ENCODE measurements around the gene OTOL1. TPM values are rescaled to one million over a fixed set of nuclear protein-coding genes. Genes with fewer than 3 reads are reported as not detected.

Gene OTOL1
- total RNA-seq, result not detected in 2 replicates

GRCh38 chr3:161496508-161496907, at the start of gene OTOL1:
OTOL1 (plus strand) TSS chr3:161496808; CDS start chr3:161496808, 0 bp downstream.
- no peak for DNase-seq (ENCODE audit: low read depth)
- Histone ChIP-seq H3K4me3 (ENCODE audit: low read depth, low read length) (no peak within 1 kb of the TSS), H3K36me3 (ENCODE audit: control insufficient read depth, insufficient read depth, low read length) (no peaks in the 10 kb centered on the region), H3K27me3 (ENCODE audit: control insufficient read depth, insufficient read depth, low read length) (no peaks in the 10 kb centered on the region)
- TF ChIP-seq CTCF (IDR thresholded peaks at IDR 0.05; ENCODE audit: insufficient read depth, low read length, poor library complexity, severe bottlenecking), result no peak

GRCh38 chr3:161449785-161450184, 46.8 kb upstream of the OTOL1 start:
- H3K27me3 ChIP-seq (ENCODE audit: control insufficient read depth, insufficient read depth, low read length), result no peaks in the 10 kb centered on the region
- no peak for TF ChIP-seq CTCF (IDR thresholded peaks at IDR 0.05; ENCODE audit: insufficient read depth, low read length, poor library complexity, severe bottlenecking)
- DNase-seq (ENCODE audit: low read depth), result no peak
- no peak overlapping the region for H3K4me3 ChIP-seq (ENCODE audit: low read depth, low read length)
- H3K36me3 ChIP-seq (ENCODE audit: control insufficient read depth, insufficient read depth, low read length), result no peaks in the 10 kb centered on the region

GRCh38 chr3:161452179-161452578, 44.4 kb upstream of the OTOL1 start:
- Histone ChIP-seq H3K36me3 (ENCODE audit: control insufficient read depth, insufficient read depth, low read length) (no peaks in the 10 kb centered on the region), H3K27me3 (ENCODE audit: control insufficient read depth, insufficient read depth, low read length) (no peaks in the 10 kb centered on the region), H3K4me3 (ENCODE audit: low read depth, low read length) (no peak overlapping the region)
- DNase-seq (ENCODE audit: low read depth), result no peak
- no peak for TF ChIP-seq CTCF (IDR thresholded peaks at IDR 0.05; ENCODE audit: insufficient read depth, low read length, poor library complexity, severe bottlenecking)

- Histone ChIP-seq H3K36me3 (ENCODE audit: control insufficient read depth, insufficient read depth, low read length) (no peaks in the 10 kb centered on the region), H3K4me3 (ENCODE audit: low read depth, low read length) (no peak overlapping the region), H3K27me3 (ENCODE audit: control insufficient read depth, insufficient read depth, low read length) (no peaks in the 10 kb centered on the region)
- DNase-seq (ENCODE audit: low read depth), result no peak
- TF ChIP-seq CTCF (IDR thresholded peaks at IDR 0.05; ENCODE audit: insufficient read depth, low read length, poor library complexity, severe bottlenecking), result no peak
Measured at GRCh38 chr3:161454615-161455014, 42.0 kb upstream of the OTOL1 start.

- H3K4me3 ChIP-seq (ENCODE audit: low read depth, low read length), result no peak overlapping the region
- no peak for TF ChIP-seq CTCF (IDR thresholded peaks at IDR 0.05; ENCODE audit: insufficient read depth, low read length, poor library complexity, severe bottlenecking)
Measured at GRCh38 chr3:161455962-161456361, 40.6 kb upstream of the OTOL1 start.

GRCh38 chr3:161462138-161462537, 34.5 kb upstream of the OTOL1 start:
- Histone ChIP-seq H3K36me3 (ENCODE audit: control insufficient read depth, insufficient read depth, low read length) (no peaks in the 10 kb centered on the region), H3K4me3 (ENCODE audit: low read depth, low read length) (no peak overlapping the region), H3K27me3 (ENCODE audit: control insufficient read depth, insufficient read depth, low read length) (no peaks in the 10 kb centered on the region)
- TF ChIP-seq CTCF (IDR thresholded peaks at IDR 0.05; ENCODE audit: insufficient read depth, low read length, poor library complexity, severe bottlenecking), result no peak
- DNase-seq (ENCODE audit: low read depth), result no peak

More at GRCh38 chr3:161455962-161456361, 40.6 kb upstream of the OTOL1 start:
- no peaks in the 10 kb centered on the region for H3K27me3 ChIP-seq (ENCODE audit: control insufficient read depth, insufficient read depth, low read length)
- no peaks in the 10 kb centered on the region for H3K36me3 ChIP-seq (ENCODE audit: control insufficient read depth, insufficient read depth, low read length)
- DNase-seq (ENCODE audit: low read depth), result no peak
